ENCODE measurements around the gene PNPLA6.

GRCh38 chr19:7605490-7606222, 70.1 kb downstream of the PNPLA6 start:
- TF ChIP-seq POLR2A (IDR thresholded peaks at IDR 0.05) (no peak), CTCF (IDR thresholded peaks at IDR 0.05) (no peak)

All from heart left ventricle (tissue), 13 donors.